K562 (cell line): ENCODE measurements around the gene MINDY3. TPM values are rescaled to one million over a fixed set of nuclear protein-coding genes. Genes with fewer than 3 reads are reported as not detected.

Experiments used
- ATAC-seq: fragments of 200-7000 bp; cut with Tn5 transposase; 3 replicates; pipeline ENCODE4 v1.9.1; 2020; ENCODE audit warnings: moderate library complexity
- BruUV-seq: library from RNA; stranded (reverse); fragments of 400-500 nt; replicated peaks from 2 replicates; lab custom pipeline; 2021; lab: Mats Ljungman, UMichigan
- CTCF ChIA-PET: fragments of 300-600 bp; formaldehyde crosslinking; extraction: SDS; loops from one replicate; lab custom pipeline; 2021; ENCODE audit warnings: low intra/inter-chr PET ratio; lab: Yijun Ruan, JAX
- POLR2A ChIA-PET: fragments of 300-600, 350-650 bp; sonication (Branson Sonifier 250); formaldehyde crosslinking; extraction: SDS; loops from one replicate; lab custom pipeline; 2021; ENCODE audit warnings: antibody characterized with exemption, inconsistent platforms; lab: Yijun Ruan, JAX
- DNase-seq, 4 experiments: peaks; one replicate each; pipeline versions ENCODE4 v3.0.0 to v3.0.0-alpha.2; 2011 to 2018; ENCODE audit warnings: low spot score in 3 of 4, mixed read lengths in 3 of 4; ENCODE audit errors: extremely low read depth in 1 of 4
- FAIRE-seq: peaks from 2 replicates; lab custom pipeline; 2011; peaks lifted over from hg19 to GRCh38; lab: Jason Lieb, UNC
- H2AFZ ChIP-seq: 2 replicates; pipeline ENCODE4 v1.6.0; 2011; ENCODE audit warnings: low read depth, low read length, control low read depth, inconsistent platforms
- H3K27ac ChIP-seq: fragments of 200-600 bp; 3 replicates; pipeline ENCODE4 v1.8.0; 2011; ENCODE audit warnings: low read depth, mild to moderate bottlenecking, control low read depth, inconsistent platforms, low read length, moderate library complexity, mixed read lengths; ENCODE audit errors: extremely low read depth
- H3K27me3 ChIP-seq, 2 experiments: fragments of 300-600 bp in 1 of 2; 2 replicates in 1 of 2; 3 replicates in 1 of 2; pipeline versions ENCODE4 v1.6.0 to v1.8.0; 2011; ENCODE audit warnings: inconsistent platforms in 2 of 2, low read length in 2 of 2, mild to moderate bottlenecking in 1 of 2, mixed read lengths in 1 of 2, moderate library complexity in 1 of 2; ENCODE audit not compliant: control insufficient read depth in 2 of 2, insufficient read depth in 2 of 2
- H3K36me3 ChIP-seq: fragments of 300-600 bp; 3 replicates; pipeline ENCODE4 v1.8.0; 2011; ENCODE audit warnings: mild to moderate bottlenecking, low read length, inconsistent platforms; ENCODE audit not compliant: control insufficient read depth, insufficient read depth
- H3K4me1 ChIP-seq, 2 experiments: fragments of 200-600 bp in 1 of 2; replicated peaks in 1 of 2; 2 replicates in 1 of 2; 3 replicates in 1 of 2; pipeline versions ENCODE4 v1.5.1 to v1.8.0; 2011; ENCODE audit warnings: inconsistent platforms in 2 of 2, low read length in 2 of 2, mild to moderate bottlenecking in 1 of 2, mixed read lengths in 1 of 2, moderate library complexity in 1 of 2; ENCODE audit not compliant: control insufficient read depth in 2 of 2, insufficient read depth in 2 of 2
- H3K4me2 ChIP-seq: 2 replicates; pipeline ENCODE4 v1.6.1; 2011; ENCODE audit warnings: low read length, control low read depth, inconsistent platforms, mixed read lengths; ENCODE audit not compliant: insufficient read depth
- H3K4me3 ChIP-seq: fragments of 200-600 bp; sonication (generic), shearing (Covaris generic); 2 replicates; pipeline ENCODE4 v1.5.1; 2016; ENCODE audit warnings: control low read depth, inconsistent platforms
- H3K79me2 ChIP-seq: fragments of 200-600 bp; 3 replicates; pipeline ENCODE4 v1.8.0; 2011; ENCODE audit warnings: low read length, inconsistent platforms; ENCODE audit not compliant: control insufficient read depth, insufficient read depth
- H3K9ac ChIP-seq, 2 experiments: 2 replicates each; pipeline versions ENCODE4 v1.6.0 to v1.6.1; 2011; ENCODE audit warnings: low read depth in 2 of 2, low read length in 2 of 2, control low read depth in 1 of 2, inconsistent platforms in 1 of 2, mild to moderate bottlenecking in 1 of 2, mixed read lengths in 1 of 2; ENCODE audit not compliant: insufficient read depth in 1 of 2
- H3K9me1 ChIP-seq: one replicate; pipeline ENCODE4 v1.6.0; 2011; ENCODE audit warnings: inconsistent platforms, mild to moderate bottlenecking, low read length, moderate library complexity; ENCODE audit not compliant: control insufficient read depth, insufficient read depth
- H3K9me3 ChIP-seq: replicated peaks from 2 replicates; pipeline ENCODE4 v1.5.1; 2011; ENCODE audit warnings: low read depth, low read length, inconsistent platforms; ENCODE audit not compliant: control insufficient read depth, insufficient read depth
- H4K20me1 ChIP-seq: replicated peaks from 2 replicates; pipeline ENCODE4 v1.6.1; 2011; ENCODE audit warnings: low read length, inconsistent platforms, mixed read lengths; ENCODE audit not compliant: control insufficient read depth, insufficient read depth
- CEBPG ChIP-seq, 3 experiments: fragments of 200-800 bp in 1 of 3; sonication (Bioruptor generic) in 1 of 3; sonication (generic) in 1 of 3; formaldehyde crosslinking in 1 of 3; IDR thresholded peaks in 2 of 3; conservative IDR thresholded peaks in 1 of 3; 2 replicates each; pipeline versions ENCODE4 v1.6.1 to v1.8.0; 2016 to 2022; ENCODE audit warnings: missing compliant biosample characterization in 2 of 3, missing genetic modification characterization in 2 of 3, mild to moderate bottlenecking in 1 of 3, missing genetic modification reagents in 1 of 3
- ZSCAN32 ChIP-seq: fragments of 450-650 bp; formaldehyde crosslinking; IDR thresholded peaks from 2 replicates; pipeline ENCODE4 v1.4.0; 2020; ENCODE audit warnings: mild to moderate bottlenecking, moderate library complexity
- WGBS: fragments of 100-300 bp; shearing (Covaris generic); methylation state at CpG from one replicate; pipeline ENCODE4 v1.1.6; 2016; ENCODE audit warnings: low coverage, mixed read lengths; ENCODE audit not compliant: insufficient coverage; ENCODE audit errors: missing lambda C conversion rate; 5-methylcytosine and 5-hydroxymethylcytosine counted together
- in situ Hi-C: fragments of 300-500 bp; cut with MboI; formaldehyde crosslinking; loops from 4 replicates; pipeline ENCODE4 v1.15.0; 2018; ENCODE audit warnings: inconsistent platforms, mixed read lengths
- intact Hi-C: fragments of 100-400 bp; cut with micrococcal nuclease; formaldehyde crosslinking; loops from 2 replicates; pipeline ENCODE4 v1.14.2; 2022
- polyA plus RNA-seq, 8 experiments: library from polyadenylated mRNA; depleted of rRNA in 4 of 8; stranded (reverse) in 5 of 8; unstranded in 3 of 8; fragments of >200 nt; fragmentation: Nextera tagmentation in 2 of 8; fragmentation: Illumina TruSeq in 1 of 8; extraction: Ambion mirVana in 2 of 8; extraction: Trizol in 1 of 8; gene quantifications; 2 replicates each; pipeline versions ENCODE4 v1.2.1 to v1.2.3, GENCODE V29; 2011 to 2014; ENCODE audit warnings: inconsistent platforms in 1 of 8, missing spikeins in 1 of 8
- total RNA-seq, 7 experiments: library from RNA; depleted of rRNA in 6 of 7; stranded (reverse); fragments of >200 nt in 6 of 7; fragmentation: Illumina TruSeq in 2 of 7; extraction: Trizol in 2 of 7; gene quantifications; 2 replicates each; pipeline versions ENCODE4 v1.2.1 to v1.2.3, GENCODE V29; 2011 to 2021; ENCODE audit warnings: low replicate concordance in 1 of 7
- TF ChIP-seq, protein P1 (sequence below): fragments of 450-650 bp; IDR thresholded peaks from 2 replicates; pipeline ENCODE4 v1.6.1; 2017; ENCODE audit warnings: antibody characterized with exemption

MINDY3 gene
- total and polyA plus RNA-seq, 9 of the 15 experiments (the other 6 are each of a cell fraction or from before 2014, with no cell fraction given): 14.0 to 35.9 (median 23.6) TPM

- Histone ChIP-seq H3K9ac (no peak overlapping the region), H3K9me1 (no peaks in the 10 kb centered on the region), H3K4me2 (no peak overlapping the region), H3K9me3 (no peaks in the 10 kb centered on the region), H3K4me3 (no peak overlapping the region), H3K27ac (no peak overlapping the region), H3K27me3 (peaks cover 15 to 17% of the 10 kb centered on the region in 2 experiments; a peak in 4 of 5 replicates), H3K79me2 (no peaks in the 10 kb centered on the region), H3K4me1 (peaks cover 7 to 8% of the 10 kb centered on the region in 2 experiments; a peak in 4 of 5 replicates), H4K20me1 (no peaks in the 10 kb centered on the region), H2AFZ (no peak overlapping the region), H3K36me3 (no peaks in the 10 kb centered on the region)
- intact Hi-C loops (no loop called here), in situ Hi-C loops (loop anchor here (10.0 to 25.0 kb wide), 2 partner anchors 931 to 1373 kb away; partner anchors contain the start of gene RSU1)
- no peak for DNase-seq
- FAIRE-seq: no peak
- POLR2A ChIA-PET: no interaction called here
- no peak for ATAC-seq
- WGBS: 0% methylated on average over 1 of the region's 1 CpG
- CTCF ChIA-PET: no interaction called here
- TF ChIP-seq CEBPG (CRISPR knock-in tag; IDR thresholded peaks at IDR 0.05) (no peak), CEBPG (tag; conservative IDR thresholded peaks at IDR 0.05 in 1 of 2, IDR thresholded peaks at IDR 0.05 in 1 of 2) (peak in 1 of 2 experiments; percentile 73; a peak in 3 of 4 replicates), ZSCAN32 (CRISPR knock-in tag) (peak; percentile 52; the same call in 1 of the 2 replicates)
- TF ChIP-seq, protein P1, sequence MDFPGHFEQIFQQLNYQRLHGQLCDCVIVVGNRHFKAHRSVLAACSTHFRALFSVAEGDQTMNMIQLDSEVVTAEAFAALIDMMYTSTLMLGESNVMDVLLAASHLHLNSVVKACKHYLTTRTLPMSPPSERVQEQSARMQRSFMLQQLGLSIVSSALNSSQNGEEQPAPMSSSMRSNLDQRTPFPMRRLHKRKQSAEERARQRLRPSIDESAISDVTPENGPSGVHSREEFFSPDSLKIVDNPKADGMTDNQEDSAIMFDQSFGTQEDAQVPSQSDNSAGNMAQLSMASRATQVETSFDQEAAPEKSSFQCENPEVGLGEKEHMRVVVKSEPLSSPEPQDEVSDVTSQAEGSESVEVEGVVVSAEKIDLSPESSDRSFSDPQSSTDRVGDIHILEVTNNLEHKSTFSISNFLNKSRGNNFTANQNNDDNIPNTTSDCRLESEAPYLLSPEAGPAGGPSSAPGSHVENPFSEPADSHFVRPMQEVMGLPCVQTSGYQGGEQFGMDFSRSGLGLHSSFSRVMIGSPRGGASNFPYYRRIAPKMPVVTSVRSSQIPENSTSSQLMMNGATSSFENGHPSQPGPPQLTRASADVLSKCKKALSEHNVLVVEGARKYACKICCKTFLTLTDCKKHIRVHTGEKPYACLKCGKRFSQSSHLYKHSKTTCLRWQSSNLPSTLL: no peak
- BruUV-seq: no TSS peak
These were observed 21.2 kb upstream of the MINDY3 start for GRCh38 chr10:15881542-15881941.
